ENCODE measurements around the gene USP40.

The USP40 gene

DNA sequence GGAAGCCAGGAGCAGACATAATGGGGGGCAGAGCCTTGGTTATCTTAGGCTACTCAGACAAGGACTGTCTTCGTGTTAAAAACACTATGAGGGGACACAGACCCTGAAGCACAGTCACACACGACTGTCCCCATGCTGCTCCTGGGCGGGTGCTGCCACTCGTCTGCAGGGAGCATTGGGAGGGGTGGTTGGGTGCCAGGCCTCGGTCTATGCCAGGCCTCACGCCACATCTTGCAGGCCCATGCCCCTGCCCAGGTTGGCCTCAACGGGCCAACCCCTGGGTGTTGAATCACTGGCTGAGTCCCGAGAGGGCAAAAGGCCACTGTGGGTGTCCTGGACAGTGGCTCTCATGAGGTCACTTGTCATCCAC lies 97.9 kb downstream of the USP40 start:
- in situ Hi-C loops (cut with HindIII; ENCODE audit: low sequenced_read_pairs) = no loop called here
- no peak overlapping the region for H3K4me3 ChIP-seq (ENCODE audit: low read depth, low read length)
- DNase-seq (ENCODE audit: low read depth, low spot score) = no peak
- TF ChIP-seq, protein P1, sequence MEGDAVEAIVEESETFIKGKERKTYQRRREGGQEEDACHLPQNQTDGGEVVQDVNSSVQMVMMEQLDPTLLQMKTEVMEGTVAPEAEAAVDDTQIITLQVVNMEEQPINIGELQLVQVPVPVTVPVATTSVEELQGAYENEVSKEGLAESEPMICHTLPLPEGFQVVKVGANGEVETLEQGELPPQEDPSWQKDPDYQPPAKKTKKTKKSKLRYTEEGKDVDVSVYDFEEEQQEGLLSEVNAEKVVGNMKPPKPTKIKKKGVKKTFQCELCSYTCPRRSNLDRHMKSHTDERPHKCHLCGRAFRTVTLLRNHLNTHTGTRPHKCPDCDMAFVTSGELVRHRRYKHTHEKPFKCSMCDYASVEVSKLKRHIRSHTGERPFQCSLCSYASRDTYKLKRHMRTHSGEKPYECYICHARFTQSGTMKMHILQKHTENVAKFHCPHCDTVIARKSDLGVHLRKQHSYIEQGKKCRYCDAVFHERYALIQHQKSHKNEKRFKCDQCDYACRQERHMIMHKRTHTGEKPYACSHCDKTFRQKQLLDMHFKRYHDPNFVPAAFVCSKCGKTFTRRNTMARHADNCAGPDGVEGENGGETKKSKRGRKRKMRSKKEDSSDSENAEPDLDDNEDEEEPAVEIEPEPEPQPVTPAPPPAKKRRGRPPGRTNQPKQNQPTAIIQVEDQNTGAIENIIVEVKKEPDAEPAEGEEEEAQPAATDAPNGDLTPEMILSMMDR (IDR thresholded peaks at IDR 0.05; ENCODE audit: low read depth, low read length) = no peak

DNA sequence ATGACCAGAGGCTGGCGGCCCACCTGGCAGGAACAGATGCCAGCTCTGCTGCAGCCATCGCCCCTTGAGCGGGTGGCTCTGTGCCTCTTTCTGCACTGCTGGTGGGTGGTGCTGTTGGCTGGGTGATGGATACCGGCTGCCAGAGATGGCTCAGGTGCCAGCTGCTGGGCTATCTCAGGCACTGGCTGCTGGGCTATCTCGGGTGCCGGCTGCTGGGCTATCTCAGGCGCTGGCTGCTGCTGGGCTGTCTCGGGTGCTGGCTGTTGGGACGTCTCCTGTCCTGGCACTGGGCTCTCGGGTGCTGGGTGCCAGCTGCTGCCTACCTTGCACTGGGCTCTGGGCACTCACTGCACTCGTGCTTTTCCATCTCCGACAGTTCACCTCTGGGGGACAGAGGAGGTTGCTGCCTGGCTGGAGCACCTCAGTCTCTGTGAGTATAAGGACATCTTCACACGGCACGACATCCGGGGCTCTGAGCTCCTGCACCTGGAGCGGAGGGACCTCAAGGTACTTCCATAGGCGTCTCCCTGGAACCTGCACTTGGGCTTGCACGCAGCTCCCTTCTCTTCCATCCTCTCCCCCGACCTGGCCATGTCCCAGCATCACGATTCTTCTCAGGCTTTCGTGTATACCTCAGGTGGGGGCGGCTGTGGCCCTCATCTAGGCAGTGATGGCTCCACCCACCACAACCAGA lies 98.4 kb downstream of the USP40 start:
- no peak for DNase-seq (ENCODE audit: low read depth, low spot score)
- in situ Hi-C loops (cut with HindIII; ENCODE audit: low sequenced_read_pairs) = no loop called here
- no peak overlapping the region for H3K4me3 ChIP-seq (ENCODE audit: low read depth, low read length)
- TF ChIP-seq, protein P1 (IDR thresholded peaks at IDR 0.05; ENCODE audit: low read depth, low read length) = no peak

DNA sequence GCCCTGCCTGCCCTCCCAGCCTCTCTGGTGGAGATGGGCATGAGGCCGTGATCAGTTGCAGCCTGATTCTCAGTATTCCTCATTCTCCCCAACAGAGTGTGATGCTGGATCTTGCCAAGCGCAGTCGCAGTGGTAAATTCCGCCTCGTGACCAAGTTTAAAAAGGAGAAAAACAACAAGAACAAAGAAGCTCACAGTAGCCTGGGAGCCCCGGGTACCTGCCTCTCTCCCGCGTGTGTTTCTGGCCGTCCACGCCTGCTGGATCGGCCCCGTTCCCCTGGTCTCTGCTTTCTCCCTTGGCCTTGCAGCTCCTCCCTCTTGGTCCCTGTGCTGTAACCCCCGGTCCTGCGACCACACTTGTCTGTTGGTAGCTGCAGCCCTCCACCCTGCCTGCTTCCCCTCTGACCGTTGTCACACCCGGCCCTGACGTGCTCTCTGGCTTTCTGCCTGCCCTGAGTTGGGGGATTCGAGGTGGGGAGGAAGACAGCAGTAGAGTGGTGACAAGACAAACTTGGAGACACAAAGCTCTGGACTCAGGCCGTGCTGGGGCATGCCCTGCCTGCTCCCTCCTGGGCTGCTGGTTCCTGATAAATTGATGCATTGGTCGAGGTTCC lies 99.5 kb downstream of the USP40 start:
- no peak overlapping the region for H3K4me3 ChIP-seq (ENCODE audit: low read depth, low read length)
- DNase-seq (ENCODE audit: low read depth, low spot score) = no peak
- TF ChIP-seq, protein P1 (IDR thresholded peaks at IDR 0.05; ENCODE audit: low read depth, low read length) = no peak
- in situ Hi-C loops (cut with HindIII; ENCODE audit: low sequenced_read_pairs) = no loop called here

DNA sequence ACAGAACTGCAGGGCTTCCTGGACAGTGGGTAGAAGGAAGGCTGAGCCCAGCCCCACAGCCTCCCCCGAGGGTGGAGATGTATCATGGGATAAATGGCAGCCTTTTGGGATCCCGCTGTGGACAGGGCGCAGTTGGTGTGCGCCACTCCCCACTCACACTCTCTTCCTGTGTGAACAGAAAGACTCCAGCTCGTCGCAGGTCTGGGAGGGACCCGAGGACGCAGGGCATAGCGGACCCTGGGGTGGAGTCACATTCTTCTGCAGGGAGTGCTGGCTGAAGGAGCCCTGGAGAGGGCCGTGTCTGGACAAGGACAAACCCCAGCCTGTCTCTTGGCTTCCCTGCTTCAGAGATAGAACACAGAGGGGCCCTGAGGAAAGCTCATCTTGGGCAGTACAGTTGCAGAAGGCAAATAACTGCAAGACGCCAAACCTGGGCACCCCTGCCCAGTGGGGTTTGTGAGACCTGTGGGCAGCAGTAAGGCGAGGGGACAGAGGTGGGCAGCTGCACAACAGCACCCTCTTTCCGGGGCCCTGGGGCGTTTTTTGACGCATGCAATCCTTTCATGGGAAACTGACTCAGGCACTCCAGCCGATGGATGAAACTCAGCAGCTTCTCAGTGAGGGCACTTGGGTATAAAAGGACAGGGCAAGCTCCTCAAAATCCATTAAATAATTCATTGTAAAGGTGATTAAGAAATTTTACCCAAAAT lies 101.9 kb downstream of the USP40 start:
- TF ChIP-seq, protein P1 (IDR thresholded peaks at IDR 0.05; ENCODE audit: low read depth, low read length) = no peak
- no peak overlapping the region for H3K4me3 ChIP-seq (ENCODE audit: low read depth, low read length)
- DNase-seq (ENCODE audit: low read depth, low spot score) = no peak
- in situ Hi-C loops (cut with HindIII; ENCODE audit: low sequenced_read_pairs) = no loop called here

DNA sequence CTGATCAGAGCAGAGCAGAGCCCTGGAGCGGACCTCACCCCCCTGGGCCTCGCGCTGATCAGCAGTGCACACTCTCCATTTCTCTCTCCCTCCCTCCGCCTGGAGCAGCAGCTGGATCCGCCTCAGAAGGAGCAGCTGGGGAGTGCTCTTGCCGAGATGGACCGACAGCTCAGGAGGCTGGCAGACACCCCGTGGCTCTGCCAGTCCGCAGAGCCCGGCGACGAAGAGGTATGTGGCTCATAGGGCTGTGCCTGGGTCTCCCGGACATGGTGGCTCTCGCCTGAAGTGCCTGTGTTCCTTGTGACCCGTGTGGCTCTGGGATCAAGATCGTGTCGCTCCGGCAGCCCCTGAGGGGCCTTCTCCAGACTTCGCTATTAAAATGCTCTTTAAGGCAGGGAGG lies 102.5 kb downstream of the USP40 start:
- in situ Hi-C loops (cut with HindIII; ENCODE audit: low sequenced_read_pairs) = no loop called here
- TF ChIP-seq, protein P1 (IDR thresholded peaks at IDR 0.05; ENCODE audit: low read depth, low read length) = no peak
- no peak overlapping the region for H3K4me3 ChIP-seq (ENCODE audit: low read depth, low read length)

DNA sequence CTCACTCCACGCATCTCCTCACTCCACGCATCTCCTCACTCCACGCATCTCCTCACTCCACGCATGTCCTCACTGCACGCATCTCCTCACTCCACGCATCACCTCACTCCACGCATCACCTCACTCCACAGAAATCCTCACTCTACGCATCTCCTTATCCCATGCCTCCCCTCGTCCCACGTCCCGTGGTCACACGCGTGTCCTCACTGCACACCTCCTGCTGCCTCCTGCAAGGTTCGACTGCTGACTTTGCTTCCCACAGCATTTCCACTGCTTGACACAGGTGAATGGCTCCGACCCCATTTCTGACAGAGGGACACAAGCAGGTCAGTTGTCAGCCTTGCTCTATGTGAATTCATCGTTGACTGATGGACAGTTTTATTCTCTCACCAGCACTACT lies 103.0 kb downstream of the USP40 start:
- DNase-seq (ENCODE audit: low read depth, low spot score) = no peak
- in situ Hi-C loops (cut with HindIII; ENCODE audit: low sequenced_read_pairs) = no loop called here
- TF ChIP-seq, protein P1 (IDR thresholded peaks at IDR 0.05; ENCODE audit: low read depth, low read length) = no peak
- no peak overlapping the region for H3K4me3 ChIP-seq (ENCODE audit: low read depth, low read length)

More for the DNA sequence above, 102.5 kb downstream of the USP40 start:
- no peak for DNase-seq (ENCODE audit: low read depth, low spot score)
